HEK293T (cell line): ENCODE results near the gene WDR54.
"Not testable (repeated sequence)": the region's sequence is repeated elsewhere in the genome, so short reads cannot be mapped to it uniquely, and the experiment has no call there.

Experiments used
- CTCF ChIA-PET: fragments of 350-600 bp; formaldehyde crosslinking; extraction: SDS; loops from one replicate; lab custom pipeline; 2021; ENCODE audit warnings: antibody characterized with exemption, inconsistent platforms; lab: Yijun Ruan, JAX
- POLR2A ChIA-PET: fragments of 350-600 bp; formaldehyde crosslinking; extraction: SDS; loops from one replicate; lab custom pipeline; 2020; ENCODE audit warnings: antibody characterized with exemption, inconsistent platforms; lab: Yijun Ruan, JAX
- DNase-seq: peaks from one replicate; pipeline ENCODE4 v3.0.0; 2012; ENCODE audit warnings: mixed read lengths; ENCODE audit errors: extremely low spot score
- ARNT ChIP-seq: fragments of 450-650 bp; IDR thresholded peaks from 2 replicates; pipeline ENCODE4 v1.6.1; 2017; ENCODE audit warnings: mild to moderate bottlenecking
- BHLHE40 ChIP-seq: fragments of 450-650 bp; IDR thresholded peaks from 2 replicates; pipeline ENCODE4 v1.6.1; 2016; ENCODE audit warnings: mild to moderate bottlenecking, moderate library complexity, borderline replicate concordance
- CTBP1 ChIP-seq: fragments of 450-650 bp; IDR thresholded peaks from 2 replicates; pipeline ENCODE4 v1.6.1; 2016; ENCODE audit warnings: borderline replicate concordance
- ELF4 ChIP-seq: fragments of 450-650 bp; IDR thresholded peaks from 2 replicates; pipeline ENCODE4 v1.6.1; 2017; ENCODE audit warnings: antibody characterized with exemption
- FOXA1 ChIP-seq: fragments of 450-650 bp; IDR thresholded peaks from 2 replicates; pipeline ENCODE4 v1.6.1; 2016; ENCODE audit warnings: mild to moderate bottlenecking
- FOXK2 ChIP-seq: fragments of 450-650 bp; IDR thresholded peaks from 2 replicates; pipeline ENCODE4 v1.6.1; 2016; ENCODE audit warnings: mild to moderate bottlenecking
- FOXM1 ChIP-seq: fragments of 450-650 bp; IDR thresholded peaks from 2 replicates; pipeline ENCODE4 v1.6.1; 2017; ENCODE audit warnings: mild to moderate bottlenecking, borderline replicate concordance
- HDGF ChIP-seq: fragments of 450-650 bp; IDR thresholded peaks from 2 replicates; pipeline ENCODE4 v1.6.1; 2017; ENCODE audit warnings: antibody characterized with exemption, borderline replicate concordance
- L3MBTL2 ChIP-seq: fragments of 450-650 bp; conservative IDR thresholded peaks from 2 replicates; pipeline ENCODE4 v1.6.1; 2016; ENCODE audit warnings: mild to moderate bottlenecking
- LEF1 ChIP-seq: fragments of 450-650 bp; IDR thresholded peaks from 2 replicates; pipeline ENCODE4 v1.6.1; 2017; ENCODE audit warnings: mild to moderate bottlenecking, borderline replicate concordance
- NFRKB ChIP-seq: fragments of 450-650 bp; IDR thresholded peaks from 2 replicates; pipeline ENCODE4 v1.6.1; 2016; ENCODE audit warnings: mild to moderate bottlenecking, moderate library complexity
- SP1 ChIP-seq: fragments of 450-650 bp; IDR thresholded peaks from 2 replicates; pipeline ENCODE4 v1.6.1; 2017
- SUZ12 ChIP-seq: fragments of 450-650 bp; IDR thresholded peaks from 2 replicates; pipeline ENCODE4 v1.6.1; 2016; ENCODE audit warnings: mild to moderate bottlenecking
- TARDBP ChIP-seq: fragments of 450-650 bp; IDR thresholded peaks from 2 replicates; pipeline ENCODE4 v1.6.1; 2016
- ZNF384 ChIP-seq: fragments of 450-650 bp; IDR thresholded peaks from 2 replicates; pipeline ENCODE4 v1.6.1; 2016
- TF ChIP-seq, protein P1 (sequence below): fragments of 450-650 bp; IDR thresholded peaks from 2 replicates; pipeline ENCODE4 v1.6.1; 2016

WDR54 gene

DNA sequence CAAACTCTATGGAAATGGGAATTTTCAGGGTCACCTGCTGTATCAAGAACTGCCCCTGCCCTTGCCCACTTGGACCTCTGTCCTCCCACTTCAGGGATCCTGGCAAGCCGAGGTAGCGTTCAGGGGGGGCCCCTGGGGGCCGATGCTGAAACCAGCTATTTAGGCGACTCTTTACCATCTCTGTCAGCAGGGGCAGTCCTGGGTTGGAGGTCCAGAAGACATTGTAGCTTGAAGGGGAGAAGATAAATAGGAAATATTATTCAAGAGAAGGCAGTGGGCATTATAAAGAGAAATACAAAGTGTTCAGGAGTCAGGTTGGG, 41.2 kb downstream of the WDR54 start:
- POLR2A ChIA-PET, result no interaction called here
- CTCF ChIA-PET, result no interaction called here
- TF ChIP-seq FOXK2 (no peak), CTBP1 (no peak), ELF4 (no peak), ZNF384 (no peak), LEF1 (no peak), SUZ12 (no peak), SP1 (no peak), HDGF (no peak), ARNT (no peak)
- TF ChIP-seq, protein P1, sequence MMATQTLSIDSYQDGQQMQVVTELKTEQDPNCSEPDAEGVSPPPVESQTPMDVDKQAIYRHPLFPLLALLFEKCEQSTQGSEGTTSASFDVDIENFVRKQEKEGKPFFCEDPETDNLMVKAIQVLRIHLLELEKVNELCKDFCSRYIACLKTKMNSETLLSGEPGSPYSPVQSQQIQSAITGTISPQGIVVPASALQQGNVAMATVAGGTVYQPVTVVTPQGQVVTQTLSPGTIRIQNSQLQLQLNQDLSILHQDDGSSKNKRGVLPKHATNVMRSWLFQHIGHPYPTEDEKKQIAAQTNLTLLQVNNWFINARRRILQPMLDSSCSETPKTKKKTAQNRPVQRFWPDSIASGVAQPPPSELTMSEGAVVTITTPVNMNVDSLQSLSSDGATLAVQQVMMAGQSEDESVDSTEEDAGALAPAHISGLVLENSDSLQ, result no peak
- DNase-seq, result no peak

DNA sequence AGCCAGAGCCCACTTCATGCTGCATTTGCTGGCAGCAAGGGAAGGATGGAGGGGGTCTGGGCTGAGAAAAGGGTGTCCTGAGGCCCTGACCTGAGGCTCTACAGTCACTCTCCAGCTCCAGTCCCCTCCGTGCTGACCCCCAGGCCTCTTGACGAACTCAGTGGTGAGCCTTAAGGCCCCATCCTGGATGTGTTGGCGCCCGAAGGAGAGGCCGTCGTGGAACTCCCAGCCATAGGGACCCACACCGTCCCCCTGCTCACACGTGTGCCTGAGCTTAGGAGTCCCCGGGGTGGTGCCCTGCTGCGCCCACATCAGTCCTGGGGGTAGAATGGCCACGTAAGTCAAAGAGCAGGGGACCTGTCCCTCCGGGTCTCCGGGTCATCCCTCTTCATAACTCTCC, 42.9 kb downstream of the WDR54 start:
- CTCF ChIA-PET, result no interaction called here
- no peak for DNase-seq
- POLR2A ChIA-PET, result interaction anchor here (0.7 to 1.6 kb wide), 7 partner anchors 8 to 44 kb away, joined by 3 to 8 read pairs (median 3); partner anchors contain the start of genes INO80B, MRPL53 and PCGF1
- TF ChIP-seq TARDBP, result no peak
- peak; percentile 52 for TF ChIP-seq L3MBTL2

DNA sequence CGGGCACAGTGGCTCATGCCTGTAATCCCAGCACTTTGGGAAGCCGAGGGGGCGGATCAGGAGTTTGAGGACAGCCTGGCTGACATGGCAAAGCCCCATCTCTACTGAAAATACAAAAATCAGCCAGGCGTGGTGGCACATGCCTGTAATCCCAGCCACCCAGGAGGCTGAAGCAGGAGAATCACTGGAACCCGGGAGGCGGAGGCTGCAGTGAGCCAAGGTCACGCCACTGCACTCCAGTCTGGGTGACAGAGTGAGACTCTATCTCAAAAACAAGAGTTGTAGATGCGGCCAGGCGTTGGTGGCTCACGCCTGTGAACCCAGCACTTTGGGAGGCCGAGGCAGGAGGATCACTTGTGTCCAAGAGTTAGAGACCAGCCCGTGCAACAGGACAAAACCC, 49.2 kb downstream of the WDR54 start:
- CTCF ChIA-PET, DNase-seq: not testable (repeated sequence)
- POLR2A ChIA-PET, result interaction anchor here (1.0 to 5.4 kb wide), 2 partner anchors 12 to 36 kb away, joined by 3 to 62 read pairs; partner anchors contain the start of genes PCGF1 and WBP1

DNA sequence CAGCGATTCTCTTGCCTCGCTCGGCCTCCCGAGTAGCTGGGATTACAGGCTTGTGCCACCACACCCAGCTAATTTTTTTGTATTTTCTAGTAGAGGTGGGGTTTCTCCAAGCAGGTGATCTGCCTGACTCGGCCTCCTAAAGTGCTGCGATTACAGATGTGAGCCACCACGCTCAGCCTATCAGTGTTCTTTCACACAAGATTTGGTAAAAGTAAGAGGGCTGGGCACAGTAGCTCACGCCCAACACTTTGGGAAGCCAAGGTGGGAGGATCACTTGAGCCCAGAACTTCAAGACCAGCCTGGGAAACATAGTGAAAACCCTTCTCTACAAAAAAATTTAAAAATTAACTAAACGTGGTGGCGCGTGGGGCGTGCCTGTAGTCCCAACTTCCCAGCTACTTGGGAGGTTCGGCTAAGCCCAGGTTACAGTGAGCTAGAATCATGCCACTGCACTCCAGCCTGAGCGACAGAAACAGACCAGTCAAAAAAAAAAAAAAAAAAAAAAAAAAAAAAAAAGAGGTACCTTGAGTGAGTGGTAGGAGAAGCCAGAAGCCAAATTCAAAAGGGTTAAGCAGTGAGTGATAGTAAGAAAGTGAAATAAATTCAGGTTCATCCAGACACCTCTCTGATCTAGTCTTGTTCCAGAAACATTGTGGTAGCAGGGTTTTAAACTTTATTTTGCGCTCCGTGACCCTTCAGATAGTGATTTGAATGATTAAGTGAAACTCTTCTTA, 50.0 kb downstream of the WDR54 start:
- ChIA-PET CTCF (no interaction called here), POLR2A (interaction anchor here (1.0 to 5.4 kb wide), 4 partner anchors 11 to 36 kb away, joined by 3 to 62 read pairs (median 27); partner anchors contain the start of genes CCDC142, PCGF1, TTC31 and WBP1)
- TF ChIP-seq ZNF384, result peak; percentile 89
- TF ChIP-seq LEF1, result no peak
- no peak for TF ChIP-seq ARNT
- TF ChIP-seq NFRKB, result no peak
- DNase-seq, result no peak

DNA sequence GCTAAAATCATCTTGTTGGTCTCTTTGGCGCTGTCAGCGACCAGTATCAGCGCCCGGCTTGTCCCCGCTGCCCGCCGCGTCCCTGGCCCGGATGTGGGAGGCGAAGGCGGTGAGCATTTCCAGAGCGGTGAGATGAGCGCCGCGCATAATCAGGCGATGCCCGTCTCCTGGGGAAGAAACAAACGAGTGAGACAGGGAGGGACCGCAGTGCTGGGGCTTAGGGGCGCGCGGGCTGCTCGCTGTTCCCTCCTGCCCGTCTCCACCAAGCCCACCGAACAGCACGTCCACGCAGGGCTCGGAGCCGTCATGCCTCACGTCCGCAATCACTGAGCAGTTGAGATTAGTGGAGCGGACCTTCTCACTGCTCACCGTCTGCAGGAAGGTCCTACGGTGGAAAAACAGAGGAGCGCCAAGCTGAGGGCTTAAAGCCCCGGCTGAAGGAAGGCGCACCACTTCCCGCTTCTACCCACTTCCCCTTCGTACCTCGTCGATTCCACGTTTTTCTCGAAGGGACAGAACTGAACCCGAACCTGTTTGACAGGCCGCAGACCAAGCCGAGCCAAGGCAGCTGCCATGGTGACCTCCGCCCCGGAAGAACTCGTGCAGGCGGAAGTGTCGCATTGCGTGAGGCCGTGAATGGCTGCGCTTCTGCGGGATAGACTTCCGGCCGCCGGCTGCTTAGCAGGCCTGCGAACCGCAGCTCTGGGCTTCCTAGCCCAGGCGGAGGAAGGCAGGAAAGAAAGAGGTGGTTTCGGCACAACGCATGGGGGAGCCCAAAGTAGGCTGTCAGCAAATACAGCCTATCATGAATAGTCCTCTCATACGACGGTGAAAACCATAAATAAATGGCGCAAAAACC, 50.8 kb downstream of the WDR54 start, which contains the start of gene MRPL53:
MRPL53 (minus strand) TSS at position 595 of the 859 bp plus-strand sequence; CDS start at position 575, 20 bp downstream.
- no peak for TF ChIP-seq SUZ12
- peak; percentile 71 for TF ChIP-seq ELF4
- TF ChIP-seq SP1, result no peak
- TF ChIP-seq FOXA1, result no peak
- TF ChIP-seq, protein P1, result peak; percentile 49; the same call in 1 of the 2 replicates
- TF ChIP-seq CTBP1, result no peak
- peak; percentile 69; the same call in 1 of the 2 replicates for TF ChIP-seq L3MBTL2
- TF ChIP-seq LEF1, result no peak
- TF ChIP-seq FOXM1, result no peak
- TF ChIP-seq FOXK2, result no peak
- TF ChIP-seq TARDBP, result no peak
- TF ChIP-seq HDGF, result no peak
- no peak for TF ChIP-seq BHLHE40
- TF ChIP-seq ZNF384, result no peak
- no peak for TF ChIP-seq ARNT
- TF ChIP-seq NFRKB, result no peak
- ChIA-PET POLR2A (interaction anchor here (0.7 to 5.4 kb wide), 20 partner anchors 8 to 182 kb away, joined by 3 to 62 read pairs (median 3); partner anchors contain the start of genes AUP1, C2orf81, CCDC142 and HTRA2), CTCF (no interaction called here)
- DNase-seq, result peak; percentile 86

DNA sequence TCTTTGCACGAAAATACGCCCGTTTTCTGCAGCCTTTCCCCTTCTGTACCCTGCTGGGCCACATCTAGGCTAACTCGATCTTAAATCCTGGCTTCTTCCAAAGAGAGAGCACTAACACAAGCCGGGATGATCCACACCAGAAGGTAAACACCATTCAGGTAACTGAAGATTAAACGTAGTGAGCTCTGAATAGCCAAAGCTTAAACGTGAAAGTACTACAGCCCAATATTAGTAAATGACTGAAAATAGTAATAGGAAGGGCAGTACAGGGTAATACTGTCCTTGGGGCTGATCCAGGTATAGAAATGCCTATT, 51.4 kb downstream of the WDR54 start:
- TF ChIP-seq SUZ12 (no peak), NFRKB (no peak), FOXK2 (no peak)
- CTCF ChIA-PET, result no interaction called here
- DNase-seq, result no peak
- POLR2A ChIA-PET, result interaction anchor here (0.7 to 5.4 kb wide), 19 partner anchors 9 to 181 kb away, joined by 3 to 62 read pairs (median 3); partner anchors contain the start of genes AUP1, C2orf81, CCDC142 and HTRA2

DNA sequence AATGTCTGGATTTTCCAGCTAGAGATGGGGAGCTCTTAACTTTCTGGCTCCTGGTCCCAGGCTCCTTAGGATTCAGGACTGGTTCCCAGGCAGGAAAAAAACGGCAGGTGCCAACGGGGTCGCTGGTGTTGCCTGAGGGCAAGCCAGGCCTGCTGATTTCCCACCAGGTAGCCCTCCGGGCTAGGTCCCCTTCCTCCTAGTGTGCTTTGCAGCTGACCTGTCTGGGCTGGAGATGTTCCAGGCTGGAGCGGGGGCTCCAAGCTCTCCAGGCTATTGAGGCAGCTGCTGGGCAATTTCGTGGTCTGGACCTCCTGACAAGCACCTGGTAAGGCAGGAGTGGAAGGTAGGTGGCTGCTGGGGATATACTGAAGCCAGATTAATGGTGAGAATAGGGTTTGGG, 53.0 kb downstream of the WDR54 start:
- DNase-seq, result no peak
- ChIA-PET POLR2A (interaction anchor here (0.9 to 5.4 kb wide), 4 partner anchors 8 to 58 kb away, joined by 3 to 62 read pairs (median 4); partner anchors contain the start of genes CCDC142, MOGS, TTC31 and WBP1), CTCF (interaction anchor here (0.6 to 1.6 kb wide), 5 partner anchors 35 to 650 kb away, joined by 3 to 4 read pairs (median 3); no protein-coding TSS in a partner anchor)
- no peak for TF ChIP-seq ZNF384
- TF ChIP-seq HDGF, result no peak
- TF ChIP-seq LEF1, result no peak
- TF ChIP-seq TARDBP, result no peak
- no peak for TF ChIP-seq NFRKB
- TF ChIP-seq BHLHE40, result no peak
- TF ChIP-seq SUZ12, result no peak
- no peak for TF ChIP-seq L3MBTL2
- no peak for TF ChIP-seq CTBP1
- TF ChIP-seq SP1, result no peak
- TF ChIP-seq ARNT, result no peak
- TF ChIP-seq, protein P1, result no peak
- no peak for TF ChIP-seq FOXM1
- no peak for TF ChIP-seq ELF4
- TF ChIP-seq FOXK2, result no peak
- TF ChIP-seq FOXA1, result no peak
